ENCODE results near the gene WDR81.
A peak's percentile ranks its signal among the peaks of the same experiment; 100 is the strongest.
"Not testable (repeated sequence)": the region's sequence is repeated elsewhere in the genome, so short reads cannot be mapped to it uniquely, and the experiment has no call there.

Gene WDR81

DNA sequence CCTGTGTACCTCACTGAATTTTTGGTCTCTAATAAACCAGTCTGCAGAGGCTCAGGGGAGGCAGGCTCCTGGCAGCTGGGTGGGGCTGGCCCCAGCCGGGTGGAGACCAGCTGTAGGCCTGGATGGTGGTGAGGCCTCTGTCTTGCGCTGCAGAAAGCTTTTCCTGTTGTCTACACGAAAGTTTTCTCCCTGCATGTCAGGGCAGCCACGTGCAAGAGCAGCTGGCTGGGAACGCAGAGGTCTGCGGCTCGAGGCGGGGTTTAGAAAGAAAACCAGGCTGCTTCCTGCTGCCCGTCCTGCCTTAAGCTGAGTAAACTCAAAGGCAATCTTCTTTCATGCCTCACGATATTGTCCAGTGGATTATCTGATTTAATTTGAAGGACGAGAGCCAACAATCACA lies 39.8 kb downstream of the WDR81 start:
- Histone ChIP-seq H3K27me3 (ENCODE audit: insufficient read depth, low read length) (no peaks in the 10 kb centered on the region), H3K4me1 (ENCODE audit: insufficient read depth, low read length, severe bottlenecking) (peaks cover 30% of the 10 kb centered on the region), H3K27ac (ENCODE audit: low read depth, low read length, poor library complexity, severe bottlenecking) (peak overlapping the region; percentile 80), H3K9me2 (ENCODE audit: low read depth, low read length) (no peaks in the 10 kb centered on the region), H3K4me2 (ENCODE audit: low read length) (no peak overlapping the region; the same call in 1 of the 2 replicates), H3K9ac (ENCODE audit: low read length) (peak overlapping the region; percentile 16; the same call in 1 of the 2 replicates), H4K20me1 (ENCODE audit: insufficient read depth, low read length) (no peaks in the 10 kb centered on the region), H2AFZ (ENCODE audit: low read length) (no peak overlapping the region), H3K36me3 (ENCODE audit: insufficient read depth, low read length) (no peaks in the 10 kb centered on the region), H3F3A (ENCODE audit: insufficient read depth, low read length) (no peaks in the 10 kb centered on the region), H3K79me2 (ENCODE audit: insufficient read depth, low read length) (no peaks in the 10 kb centered on the region), H3K4me3 (ENCODE audit: low read depth, low read length, poor library complexity, severe bottlenecking) (no peak overlapping the region), H3K9me3 (ENCODE audit: low read length) (no peaks in the 10 kb centered on the region)
- TF ChIP-seq EZH2 (IDR thresholded peaks at IDR 0.05; ENCODE audit: borderline replicate concordance, low read length) = no peak
- TF ChIP-seq, protein P1, sequence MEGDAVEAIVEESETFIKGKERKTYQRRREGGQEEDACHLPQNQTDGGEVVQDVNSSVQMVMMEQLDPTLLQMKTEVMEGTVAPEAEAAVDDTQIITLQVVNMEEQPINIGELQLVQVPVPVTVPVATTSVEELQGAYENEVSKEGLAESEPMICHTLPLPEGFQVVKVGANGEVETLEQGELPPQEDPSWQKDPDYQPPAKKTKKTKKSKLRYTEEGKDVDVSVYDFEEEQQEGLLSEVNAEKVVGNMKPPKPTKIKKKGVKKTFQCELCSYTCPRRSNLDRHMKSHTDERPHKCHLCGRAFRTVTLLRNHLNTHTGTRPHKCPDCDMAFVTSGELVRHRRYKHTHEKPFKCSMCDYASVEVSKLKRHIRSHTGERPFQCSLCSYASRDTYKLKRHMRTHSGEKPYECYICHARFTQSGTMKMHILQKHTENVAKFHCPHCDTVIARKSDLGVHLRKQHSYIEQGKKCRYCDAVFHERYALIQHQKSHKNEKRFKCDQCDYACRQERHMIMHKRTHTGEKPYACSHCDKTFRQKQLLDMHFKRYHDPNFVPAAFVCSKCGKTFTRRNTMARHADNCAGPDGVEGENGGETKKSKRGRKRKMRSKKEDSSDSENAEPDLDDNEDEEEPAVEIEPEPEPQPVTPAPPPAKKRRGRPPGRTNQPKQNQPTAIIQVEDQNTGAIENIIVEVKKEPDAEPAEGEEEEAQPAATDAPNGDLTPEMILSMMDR (IDR thresholded peaks at IDR 0.05; ENCODE audit: low read length) = no peak

DNA sequence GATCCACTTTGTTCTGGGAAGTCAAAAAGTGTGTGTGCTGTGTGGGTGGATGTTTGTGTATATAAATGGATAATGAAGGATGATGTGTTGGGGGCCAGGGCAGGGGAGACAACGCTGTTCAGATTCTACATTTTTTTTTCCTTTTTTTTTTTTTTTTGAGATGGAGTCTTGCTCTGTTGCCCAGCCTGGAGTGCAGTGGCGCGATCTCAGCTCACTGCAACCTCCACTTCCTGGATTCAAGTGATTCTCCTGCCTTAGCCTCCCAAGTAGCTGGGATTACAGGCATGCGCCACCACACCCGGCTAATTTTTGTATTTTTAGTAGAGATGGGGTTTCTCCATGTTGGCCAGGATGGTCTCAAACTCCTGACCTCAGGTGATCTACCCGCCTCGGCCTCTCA lies 40.2 kb downstream of the WDR81 start:
- peaks cover 34% of the 10 kb centered on the region for H3K4me1 ChIP-seq (ENCODE audit: insufficient read depth, low read length, severe bottlenecking)
- H3K9me3 ChIP-seq (ENCODE audit: low read length); H3K4me3 ChIP-seq (ENCODE audit: low read depth, low read length, poor library complexity, severe bottlenecking); H3K4me2 ChIP-seq (ENCODE audit: low read length); H3K36me3 ChIP-seq (ENCODE audit: insufficient read depth, low read length); H3K9me2 ChIP-seq (ENCODE audit: low read depth, low read length); H3F3A ChIP-seq (ENCODE audit: insufficient read depth, low read length); H3K79me2 ChIP-seq (ENCODE audit: insufficient read depth, low read length); H4K20me1 ChIP-seq (ENCODE audit: insufficient read depth, low read length); H2AFZ ChIP-seq (ENCODE audit: low read length); H3K27me3 ChIP-seq (ENCODE audit: insufficient read depth, low read length): not testable (repeated sequence)
- peak overlapping the region; percentile 16; the same call in 1 of the 2 replicates for H3K9ac ChIP-seq (ENCODE audit: low read length)
- peak overlapping the region; percentile 80 for H3K27ac ChIP-seq (ENCODE audit: low read depth, low read length, poor library complexity, severe bottlenecking)

DNA sequence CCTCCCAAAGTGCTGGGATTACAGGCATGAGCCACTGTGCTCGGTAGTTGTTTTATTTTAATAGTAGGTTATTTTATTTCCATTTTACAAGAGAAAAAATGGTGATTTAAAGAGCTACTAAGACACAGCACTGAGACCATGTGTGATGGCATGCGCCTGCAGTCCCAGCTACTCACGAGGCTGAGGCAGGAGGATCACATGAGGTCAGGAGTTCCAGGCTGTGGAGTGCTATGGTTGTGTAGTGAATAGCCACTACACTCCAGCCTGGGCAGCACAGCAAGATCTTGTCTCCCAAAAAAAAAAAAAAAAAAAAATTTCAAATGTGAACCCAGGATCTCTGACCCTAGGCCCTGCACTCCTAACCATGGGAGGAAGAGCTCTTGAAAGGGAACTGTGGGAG lies 41.1 kb downstream of the WDR81 start:
- H3K79me2 ChIP-seq (ENCODE audit: insufficient read depth, low read length) = no peaks in the 10 kb centered on the region
- H3K27me3 ChIP-seq (ENCODE audit: insufficient read depth, low read length) = no peaks in the 10 kb centered on the region
- no peak overlapping the region for H3K9ac ChIP-seq (ENCODE audit: low read length)
- no peaks in the 10 kb centered on the region for H3K9me3 ChIP-seq (ENCODE audit: low read length)
- no peak overlapping the region for H2AFZ ChIP-seq (ENCODE audit: low read length)
- no peaks in the 10 kb centered on the region for H3K36me3 ChIP-seq (ENCODE audit: insufficient read depth, low read length)
- no peak overlapping the region for H3K4me3 ChIP-seq (ENCODE audit: low read depth, low read length, poor library complexity, severe bottlenecking)
- H3F3A ChIP-seq (ENCODE audit: insufficient read depth, low read length) = no peaks in the 10 kb centered on the region
- peak overlapping the region; percentile 28 for H3K27ac ChIP-seq (ENCODE audit: low read depth, low read length, poor library complexity, severe bottlenecking)
- no peak for TF ChIP-seq EZH2 (IDR thresholded peaks at IDR 0.05; ENCODE audit: borderline replicate concordance, low read length)
- H4K20me1 ChIP-seq (ENCODE audit: insufficient read depth, low read length) = no peaks in the 10 kb centered on the region
- no peaks in the 10 kb centered on the region for H3K9me2 ChIP-seq (ENCODE audit: low read depth, low read length)
- H3K4me2 ChIP-seq (ENCODE audit: low read length) = no peak overlapping the region
- H3K4me1 ChIP-seq (ENCODE audit: insufficient read depth, low read length, severe bottlenecking) = peaks cover 43% of the 10 kb centered on the region

DNA sequence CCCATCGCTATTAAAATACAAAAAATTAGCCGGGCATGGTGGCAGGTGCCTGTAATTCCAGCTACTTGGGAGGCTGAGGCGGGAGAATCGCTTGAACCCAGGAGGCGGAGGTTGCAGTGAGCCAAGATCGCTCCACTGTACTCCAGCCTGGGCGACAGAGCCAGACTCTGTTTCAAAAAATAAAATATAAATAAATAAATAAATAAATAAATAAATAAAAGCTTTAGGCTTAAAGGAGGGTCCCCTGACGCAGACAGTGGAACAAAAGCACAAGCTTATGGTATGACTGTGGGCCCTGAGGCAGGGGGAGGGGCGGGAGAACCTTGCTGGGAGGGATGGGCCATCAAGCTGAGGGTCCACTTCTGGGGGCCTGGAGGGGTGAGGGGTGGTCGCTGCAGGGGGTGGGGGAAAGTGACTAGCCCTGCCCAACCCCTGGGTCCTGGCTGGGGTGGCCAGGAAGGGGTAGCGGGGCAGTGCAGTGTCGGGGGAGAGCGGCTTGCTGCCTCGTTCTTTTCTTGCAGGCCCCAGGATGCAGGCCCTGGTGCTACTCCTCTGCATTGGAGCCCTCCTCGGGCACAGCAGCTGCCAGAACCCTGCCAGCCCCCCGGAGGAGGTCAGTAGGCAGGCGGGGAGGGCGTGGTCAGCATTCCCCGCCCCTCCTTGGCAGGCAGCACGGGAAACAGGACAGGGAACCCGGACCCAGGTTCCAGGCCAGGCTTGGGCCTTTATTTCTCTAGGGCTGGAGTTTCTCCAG lies 42.1 kb downstream of the WDR81 start:
- TF ChIP-seq, protein P1 (IDR thresholded peaks at IDR 0.05; ENCODE audit: low read length) = no peak
- TF ChIP-seq EZH2 (IDR thresholded peaks at IDR 0.05; ENCODE audit: borderline replicate concordance, low read length) = no peak

More for the DNA sequence above, 42.1 kb downstream of the WDR81 start:
- H3K9ac ChIP-seq (ENCODE audit: low read length) = no peak overlapping the region
- no peak overlapping the region for H2AFZ ChIP-seq (ENCODE audit: low read length)
- H3K4me3 ChIP-seq (ENCODE audit: low read depth, low read length, poor library complexity, severe bottlenecking) = no peak overlapping the region
- no peaks in the 10 kb centered on the region for H3K36me3 ChIP-seq (ENCODE audit: insufficient read depth, low read length)
- no peaks in the 10 kb centered on the region for H3K9me3 ChIP-seq (ENCODE audit: low read length)
- 0 out of 2 replicates have a peak, but pooled peaks cover under 1% of the 10 kb centered on the region for H3F3A ChIP-seq (ENCODE audit: insufficient read depth, low read length)
- H4K20me1 ChIP-seq (ENCODE audit: insufficient read depth, low read length) = no peaks in the 10 kb centered on the region
- no peaks in the 10 kb centered on the region for H3K27me3 ChIP-seq (ENCODE audit: insufficient read depth, low read length)
- no peak overlapping the region for H3K4me2 ChIP-seq (ENCODE audit: low read length)
- H3K4me1 ChIP-seq (ENCODE audit: insufficient read depth, low read length, severe bottlenecking) = peaks cover 53% of the 10 kb centered on the region
- H3K79me2 ChIP-seq (ENCODE audit: insufficient read depth, low read length) = no peaks in the 10 kb centered on the region
- H3K9me2 ChIP-seq (ENCODE audit: low read depth, low read length) = no peaks in the 10 kb centered on the region
- H3K27ac ChIP-seq (ENCODE audit: low read depth, low read length, poor library complexity, severe bottlenecking) = peak overlapping the region; percentile 32

All from OCI-LY1 (cell line).